Lower lobe of right lung (tissue), 2 donors: ENCODE results near the gene CUEDC1. TPM values are rescaled to one million over a fixed set of nuclear protein-coding genes. Genes with fewer than 3 reads are reported as not detected.

ENCODE experiments used
- ATAC-seq, 2 donors: fragments of 200-7000 bp; cut with Tn5 transposase; one replicate each; pipeline ENCODE4 v1.9.1; 2020 to 2022; ENCODE audit warnings: mild to moderate bottlenecking in 2 of 2, moderate library complexity in 2 of 2
- DNase-seq: peaks from one replicate; pipeline ENCODE4 v3.0.0-alpha.2; 2020
- H3K27ac ChIP-seq: fragments of 200-600 bp; one replicate; pipeline ENCODE4 v1.8.0; 2022
- H3K27me3 ChIP-seq: fragments of 200-600 bp; one replicate; pipeline ENCODE4 v1.8.0; 2022; ENCODE audit warnings: low read depth
- H3K36me3 ChIP-seq: fragments of 200-600 bp; one replicate; pipeline ENCODE4 v1.8.0; 2022; ENCODE audit warnings: mild to moderate bottlenecking
- H3K4me1 ChIP-seq: fragments of 200-600 bp; one replicate; pipeline ENCODE4 v1.8.0; 2022
- H3K4me3 ChIP-seq: fragments of 200-600 bp; one replicate; pipeline ENCODE4 v1.8.0; 2022; ENCODE audit warnings: mild to moderate bottlenecking
- H3K9me3 ChIP-seq: fragments of 200-600 bp; one replicate; pipeline ENCODE4 v1.8.0; 2022
- intact Hi-C: fragments of 100-400 bp; cut with DNase I; formaldehyde crosslinking; loops from one replicate; pipeline ENCODE4 v1.11.0; 2022
- total RNA-seq: library from RNA; stranded (reverse); fragmentation: NEBNext Ultra II Directional; extraction: Animal tissue kit (Norgen Biotek cat#: 25700); gene quantifications from one replicate; pipeline ENCODE4 v1.2.1, GENCODE V29; 2021
- TF ChIP-seq, protein P1 (sequence below): fragments of 200-600 bp; IDR thresholded peaks from one replicate; pipeline ENCODE4 v1.8.0; 2022; ENCODE audit warnings: antibody characterized with exemption, mild to moderate bottlenecking
- donor health status: DM: no; HTN: yes; CAD: no; lungs with severe emphysema.

The CUEDC1 gene
- total RNA-seq, 1 donor from 2014 or later: 42.8 TPM

DNA sequence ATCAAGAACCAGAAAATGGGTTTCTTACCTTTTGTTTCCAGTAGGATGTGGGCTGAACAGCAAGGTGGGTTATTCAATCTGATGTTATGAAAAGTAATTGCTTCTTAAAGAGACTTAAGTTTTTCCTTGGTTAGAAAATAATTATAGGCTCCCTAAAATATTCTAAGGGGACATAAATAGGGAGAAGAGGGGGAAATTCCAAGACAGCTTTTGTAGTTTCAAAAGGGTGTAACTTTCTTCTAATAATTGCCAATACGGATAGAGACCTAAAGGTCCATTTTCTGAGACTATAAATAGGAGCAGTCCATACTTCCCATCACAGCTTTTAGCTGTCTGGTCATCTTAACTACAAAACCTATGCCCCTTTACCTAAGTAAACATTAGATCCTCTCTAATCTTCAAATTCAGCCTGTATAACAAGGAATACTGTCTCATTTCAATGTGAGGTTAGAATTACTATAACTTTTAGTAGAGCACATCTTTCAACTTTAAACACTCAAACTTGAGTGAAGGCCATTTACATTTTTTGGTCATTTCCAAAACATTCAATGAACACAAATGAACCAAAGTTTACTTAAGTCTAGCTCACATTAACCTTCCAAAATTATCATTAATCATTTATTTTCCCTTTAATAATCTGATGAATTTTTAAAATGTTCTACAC, 46.4 kb upstream of the CUEDC1 start:
- H3K36me3 ChIP-seq: peaks cover 82% of the 10 kb centered on the region
- no peaks in the 10 kb centered on the region for H3K27me3 ChIP-seq
- intact Hi-C loops: no loop called here
- no peak overlapping the region for H3K27ac ChIP-seq
- H3K4me1 ChIP-seq: peaks cover 59% of the 10 kb centered on the region
- no peaks in the 10 kb centered on the region for H3K9me3 ChIP-seq
- no peak overlapping the region for H3K4me3 ChIP-seq
- TF ChIP-seq, protein P1, sequence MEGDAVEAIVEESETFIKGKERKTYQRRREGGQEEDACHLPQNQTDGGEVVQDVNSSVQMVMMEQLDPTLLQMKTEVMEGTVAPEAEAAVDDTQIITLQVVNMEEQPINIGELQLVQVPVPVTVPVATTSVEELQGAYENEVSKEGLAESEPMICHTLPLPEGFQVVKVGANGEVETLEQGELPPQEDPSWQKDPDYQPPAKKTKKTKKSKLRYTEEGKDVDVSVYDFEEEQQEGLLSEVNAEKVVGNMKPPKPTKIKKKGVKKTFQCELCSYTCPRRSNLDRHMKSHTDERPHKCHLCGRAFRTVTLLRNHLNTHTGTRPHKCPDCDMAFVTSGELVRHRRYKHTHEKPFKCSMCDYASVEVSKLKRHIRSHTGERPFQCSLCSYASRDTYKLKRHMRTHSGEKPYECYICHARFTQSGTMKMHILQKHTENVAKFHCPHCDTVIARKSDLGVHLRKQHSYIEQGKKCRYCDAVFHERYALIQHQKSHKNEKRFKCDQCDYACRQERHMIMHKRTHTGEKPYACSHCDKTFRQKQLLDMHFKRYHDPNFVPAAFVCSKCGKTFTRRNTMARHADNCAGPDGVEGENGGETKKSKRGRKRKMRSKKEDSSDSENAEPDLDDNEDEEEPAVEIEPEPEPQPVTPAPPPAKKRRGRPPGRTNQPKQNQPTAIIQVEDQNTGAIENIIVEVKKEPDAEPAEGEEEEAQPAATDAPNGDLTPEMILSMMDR: no peak
- ATAC-seq: no peak
- no peak for DNase-seq

DNA sequence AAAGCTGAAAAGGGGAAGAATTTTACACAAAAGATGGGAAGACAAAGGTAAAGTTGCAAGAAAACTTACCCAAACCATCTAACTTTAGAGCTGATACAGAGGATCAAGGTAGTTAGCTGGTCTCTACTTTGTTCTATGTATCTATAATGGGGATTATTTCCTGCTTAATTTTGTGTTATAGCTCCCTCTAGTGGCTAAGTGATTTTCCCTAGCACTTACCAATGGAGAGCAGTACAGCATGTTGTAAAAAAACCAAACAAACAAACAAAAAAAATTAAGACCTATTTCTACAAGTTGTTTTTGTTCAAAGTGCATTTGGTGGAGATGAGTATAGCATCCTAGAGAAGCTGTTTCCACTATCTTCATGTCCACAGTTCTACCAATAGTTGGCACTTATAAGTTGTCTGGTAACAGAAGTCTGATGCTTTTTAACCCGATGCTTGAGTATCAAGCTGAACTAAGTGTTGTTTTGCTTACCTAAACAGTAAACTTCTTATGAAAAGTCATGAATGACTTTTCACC, 44.3 kb upstream of the CUEDC1 start:
- H3K27ac ChIP-seq: no peak overlapping the region
- ATAC-seq (peak; percentile 82 to 86), DNase-seq (no peak)
- no peaks in the 10 kb centered on the region for H3K27me3 ChIP-seq
- peaks cover 46% of the 10 kb centered on the region for H3K4me1 ChIP-seq
- no peaks in the 10 kb centered on the region for H3K9me3 ChIP-seq
- TF ChIP-seq, protein P1: peak; percentile 94
- intact Hi-C loops: loop anchor here (10.0 kb wide), 2 partner anchors 105 to 145 kb away; partner anchors contain the start of gene MRPS23
- no peak overlapping the region for H3K4me3 ChIP-seq
- peaks cover 66% of the 10 kb centered on the region for H3K36me3 ChIP-seq

GRCh38 chr17:57999010-57999495, 43.8 kb upstream of the CUEDC1 start:
- intact Hi-C loops: loop anchor here (10.0 kb wide), 2 partner anchors 104 to 144 kb away; partner anchors contain the start of gene MRPS23
- Histone ChIP-seq H3K9me3 (no peaks in the 10 kb centered on the region), H3K36me3 (peaks cover 61% of the 10 kb centered on the region), H3K4me3 (no peak overlapping the region), H3K4me1 (peaks cover 46% of the 10 kb centered on the region), H3K27ac (no peak overlapping the region), H3K27me3 (no peaks in the 10 kb centered on the region)
- ATAC-seq (no peak), DNase-seq (no peak)
- TF ChIP-seq, protein P1: no peak

GRCh38 chr17:57997085-57997809, 42.0 kb upstream of the CUEDC1 start:
- intact Hi-C loops: loop anchor here (10.0 kb wide), 2 partner anchors 102 to 142 kb away; partner anchors contain the start of gene MRPS23

More at GRCh38 chr17:57997085-57997809, 42.0 kb upstream of the CUEDC1 start:
- Histone ChIP-seq H3K27me3 (no peaks in the 10 kb centered on the region), H3K4me1 (peaks cover 46% of the 10 kb centered on the region), H3K27ac (no peak overlapping the region), H3K4me3 (no peak overlapping the region), H3K9me3 (no peaks in the 10 kb centered on the region), H3K36me3 (peaks cover 43% of the 10 kb centered on the region)
- ATAC-seq (no peak), DNase-seq (no peak)
- TF ChIP-seq, protein P1: no peak
